Measurements from ENCODE around the gene ATP1A4.
A peak's percentile ranks its signal among the peaks of the same experiment; 100 is the strongest.

Gene ATP1A4

GRCh38 chr1:160171980-160172379 lies 20.6 kb downstream of the ATP1A4 start:
- DNase-seq (ENCODE audit: low read depth), result no peak

GRCh38 chr1:160177231-160177630 lies 25.8 kb downstream of the ATP1A4 start:
- DNase-seq (ENCODE audit: low read depth), result no peak

- DNase-seq (ENCODE audit: low read depth), result no peak
Measured at GRCh38 chr1:160177667-160178066, 26.3 kb downstream of the ATP1A4 start.

GRCh38 chr1:160178731-160179130 lies 27.3 kb downstream of the ATP1A4 start:
- DNase-seq (ENCODE audit: low read depth), result no peak

GRCh38 chr1:160179336-160179735 lies 27.9 kb downstream of the ATP1A4 start:
- DNase-seq (ENCODE audit: low read depth), result no peak

- no peak for DNase-seq (ENCODE audit: low read depth)
Measured at GRCh38 chr1:160186246-160186645, 34.8 kb downstream of the ATP1A4 start.

GRCh38 chr1:160186729-160187128 lies 35.3 kb downstream of the ATP1A4 start:
- DNase-seq (ENCODE audit: low read depth), result no peak

GRCh38 chr1:160187407-160187806 lies 36.0 kb downstream of the ATP1A4 start:
- no peak for DNase-seq (ENCODE audit: low read depth)

- DNase-seq (ENCODE audit: low read depth), result no peak
Measured at GRCh38 chr1:160188341-160188740, 36.9 kb downstream of the ATP1A4 start.

- no peak for DNase-seq (ENCODE audit: low read depth)
Measured at GRCh38 chr1:160189649-160190625, 38.5 kb downstream of the ATP1A4 start, which contains the start of gene CASQ1. TSS of gene CASQ1 (plus strand) at chr1:160190575. CDS start at chr1:160190752, 177 bp downstream.

- no peak for DNase-seq (ENCODE audit: low read depth)
Measured at GRCh38 chr1:160191756-160192155, 40.4 kb downstream of the ATP1A4 start.

- DNase-seq (ENCODE audit: low read depth), result no peak
Measured at GRCh38 chr1:160192234-160192633, 40.8 kb downstream of the ATP1A4 start.

GRCh38 chr1:160193091-160193819 lies 41.9 kb downstream of the ATP1A4 start:
- peak; percentile 57 for DNase-seq (ENCODE audit: low read depth)

- no peak for DNase-seq (ENCODE audit: low read depth)
Measured at GRCh38 chr1:160193832-160194736, 42.7 kb downstream of the ATP1A4 start.

- DNase-seq (ENCODE audit: low read depth), result no peak
Measured at GRCh38 chr1:160194737-160195059, 43.3 kb downstream of the ATP1A4 start.

GRCh38 chr1:160196143-160196542 lies 44.7 kb downstream of the ATP1A4 start:
- no peak for DNase-seq (ENCODE audit: low read depth)

- DNase-seq (ENCODE audit: low read depth), result no peak
Measured at GRCh38 chr1:160197231-160197630, 45.8 kb downstream of the ATP1A4 start.

- DNase-seq (ENCODE audit: low read depth), result no peak
Measured at GRCh38 chr1:160200786-160201185, 49.4 kb downstream of the ATP1A4 start.

GRCh38 chr1:160204526-160205241 lies 53.3 kb downstream of the ATP1A4 start:
- DNase-seq (ENCODE audit: low read depth), result no peak

GRCh38 chr1:160205242-160206035 lies 54.0 kb downstream of the ATP1A4 start, which contains the start of gene PEA15:
TSS of gene PEA15 (plus strand) at chr1:160205384. CDS start at chr1:160211545, 6,161 bp downstream.
- DNase-seq (ENCODE audit: low read depth), result peak; percentile 31
